Gastroesophageal sphincter (tissue), 3 donors: ENCODE results near the gene CDKL2.

Source experiments
- CTCF ChIP-seq, 4 experiments: fragments of 200-600 bp in 2 of 4; fragments of 450-650 bp in 2 of 4; sonication (generic) in 1 of 4; IDR thresholded peaks; one replicate each; pipeline ENCODE4 v1.5.1; 2017 to 2019; ENCODE audit warnings: antibody characterized with exemption in 4 of 4, mild to moderate bottlenecking in 2 of 4, moderate library complexity in 2 of 4
- EP300 ChIP-seq: sonication (generic); formaldehyde crosslinking; IDR thresholded peaks from one replicate; pipeline ENCODE4 v1.6.1; 2017; ENCODE audit warnings: antibody characterized with exemption, mild to moderate bottlenecking
- POLR2A ChIP-seq, 2 donors: fragments of 450-650 bp; IDR thresholded peaks; one replicate each; pipeline ENCODE4 v1.6.1; 2017; ENCODE audit warnings: antibody characterized with exemption in 2 of 2, mild to moderate bottlenecking in 2 of 2, moderate library complexity in 1 of 2
- POLR2AphosphoS5 ChIP-seq: sonication (generic); formaldehyde crosslinking; IDR thresholded peaks from one replicate; pipeline ENCODE4 v1.6.1; 2017; ENCODE audit warnings: antibody characterized with exemption

- no peak for TF ChIP-seq POLR2A (IDR thresholded peaks at IDR 0.05)
- no peak for TF ChIP-seq CTCF (IDR thresholded peaks at IDR 0.05)
- TF ChIP-seq POLR2AphosphoS5 = no peak
- no peak for TF ChIP-seq EP300
These were observed 31.9 kb downstream of the CDKL2 start for GRCh38 chr4:75598390-75598789.
